ENCODE data around the gene PPFIA3.

Gene PPFIA3

DNA sequence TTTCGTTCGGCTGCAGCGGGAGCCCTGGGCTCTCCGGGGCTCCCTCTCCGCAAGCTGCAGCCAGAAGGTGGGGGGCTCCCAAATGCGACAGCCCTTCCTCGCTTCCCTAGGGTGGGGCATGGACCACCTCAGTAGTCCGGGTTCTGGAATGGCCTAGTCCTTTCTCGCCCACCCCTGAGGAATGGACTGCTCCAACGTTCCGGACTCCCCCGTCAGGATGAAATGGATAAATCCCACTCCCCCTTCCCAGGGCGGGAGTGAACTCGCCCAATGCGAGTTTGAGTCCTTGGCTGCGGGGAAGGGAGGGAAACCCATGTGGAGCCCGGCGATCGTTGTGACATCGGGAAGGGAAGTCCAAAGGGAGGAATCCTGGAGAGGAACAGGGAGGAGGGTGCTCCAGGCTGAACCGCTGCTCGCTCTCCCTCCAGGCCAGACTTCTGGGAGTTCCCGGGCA is 30.3 kb downstream of the PPFIA3 start:
- no peak for DNase-seq (ENCODE audit: low read depth)

DNA sequence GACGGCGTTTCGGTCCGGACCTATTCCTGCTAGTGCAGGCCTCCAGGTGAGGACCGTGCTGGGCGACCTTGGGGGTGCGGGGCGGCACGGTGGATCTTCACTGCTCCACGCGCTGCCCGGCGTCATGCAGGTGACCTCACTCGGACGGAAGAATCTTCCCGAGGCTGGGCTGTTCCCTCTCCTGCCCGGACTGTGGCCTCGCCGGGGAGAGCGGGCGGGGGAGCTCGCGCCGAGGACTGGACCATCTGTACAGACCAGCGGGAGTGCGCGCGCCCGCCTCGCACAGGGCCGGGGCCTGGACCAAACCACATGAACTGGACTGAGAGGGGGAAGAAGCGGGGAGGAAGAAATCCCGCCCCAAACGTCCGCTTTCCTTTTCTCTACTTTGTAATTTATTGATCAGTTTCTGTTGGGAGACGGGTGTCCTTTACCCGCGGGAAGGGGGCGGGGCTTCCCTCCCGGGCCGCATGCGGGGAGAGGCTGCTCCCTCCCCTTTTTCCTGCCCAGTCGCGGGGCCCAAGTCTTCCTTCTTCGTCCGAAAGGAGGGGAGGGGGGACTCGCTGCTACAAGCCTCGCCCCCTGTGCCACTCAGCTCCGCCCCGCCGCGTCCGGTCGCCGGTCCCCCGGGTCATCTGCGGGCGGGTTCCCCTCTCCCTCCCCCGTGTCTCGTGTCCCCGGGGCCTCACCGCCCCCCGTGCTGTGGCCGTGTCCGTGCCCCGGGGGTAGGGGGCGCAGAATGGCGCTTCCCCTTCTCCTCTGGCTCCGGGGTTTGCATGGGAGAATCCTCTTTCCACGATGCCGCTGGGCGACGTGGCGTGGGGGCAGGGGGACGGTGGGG is 31.0 kb downstream of the PPFIA3 start:
- DNase-seq (ENCODE audit: low read depth), result no peak

DNA sequence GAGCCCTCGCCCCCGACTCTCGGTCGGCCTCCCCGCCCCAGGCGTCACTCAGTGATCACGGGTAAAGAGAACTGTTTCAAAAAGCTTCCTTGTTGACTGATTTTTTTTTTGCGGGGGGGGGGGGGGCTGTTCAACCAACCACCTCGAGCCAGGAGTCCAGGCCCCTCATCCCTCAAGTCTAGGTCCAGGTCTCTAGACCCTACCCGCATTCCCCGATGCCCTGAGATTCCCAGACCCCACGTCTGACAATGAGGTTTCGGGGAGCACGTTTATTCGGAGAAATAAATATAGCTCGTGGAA is 31.6 kb downstream of the PPFIA3 start:
- DNase-seq (ENCODE audit: low read depth), result no peak

DNA sequence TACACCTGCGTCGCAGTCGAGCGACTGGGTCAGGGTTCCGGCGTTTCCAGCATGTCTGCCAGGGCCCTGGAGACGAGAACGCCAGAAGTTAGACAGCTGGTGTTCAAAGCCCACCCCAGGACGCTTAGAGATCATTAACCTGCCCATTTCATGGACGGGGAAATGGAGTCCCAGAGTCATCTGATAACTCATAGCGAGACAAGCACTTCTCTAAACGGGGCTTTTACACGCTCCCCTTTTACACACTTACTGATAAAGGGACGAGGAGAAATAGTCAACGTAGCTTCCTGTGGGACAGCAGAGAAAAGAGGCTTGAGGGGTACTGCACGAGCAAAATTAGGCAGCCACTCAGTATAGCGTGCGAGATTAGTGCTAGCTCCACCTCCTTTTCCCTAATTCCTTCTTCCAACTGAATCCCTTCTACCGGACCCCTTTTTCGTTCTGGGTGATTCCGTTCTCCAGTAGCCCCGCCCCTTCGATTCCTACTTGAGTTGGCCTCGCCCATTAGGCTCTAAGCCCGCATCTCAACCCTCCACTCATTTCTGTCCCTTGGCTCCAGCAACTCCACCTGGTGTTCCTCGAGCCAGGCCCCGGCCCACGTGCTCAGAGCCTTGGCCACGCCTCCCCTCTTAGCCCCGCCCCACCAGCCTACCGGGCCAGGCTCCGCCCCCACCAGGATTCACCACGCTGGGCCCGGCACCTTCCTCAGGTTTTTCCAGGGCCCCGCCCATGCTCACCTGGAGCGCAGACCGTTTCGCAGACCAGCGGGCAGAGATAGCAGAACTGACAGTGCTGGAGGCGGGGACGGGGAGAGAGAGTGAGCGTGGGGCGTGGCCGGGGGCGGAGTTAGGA is 32.1 kb downstream of the PPFIA3 start:
- DNase-seq (ENCODE audit: low read depth), result no peak

DNA sequence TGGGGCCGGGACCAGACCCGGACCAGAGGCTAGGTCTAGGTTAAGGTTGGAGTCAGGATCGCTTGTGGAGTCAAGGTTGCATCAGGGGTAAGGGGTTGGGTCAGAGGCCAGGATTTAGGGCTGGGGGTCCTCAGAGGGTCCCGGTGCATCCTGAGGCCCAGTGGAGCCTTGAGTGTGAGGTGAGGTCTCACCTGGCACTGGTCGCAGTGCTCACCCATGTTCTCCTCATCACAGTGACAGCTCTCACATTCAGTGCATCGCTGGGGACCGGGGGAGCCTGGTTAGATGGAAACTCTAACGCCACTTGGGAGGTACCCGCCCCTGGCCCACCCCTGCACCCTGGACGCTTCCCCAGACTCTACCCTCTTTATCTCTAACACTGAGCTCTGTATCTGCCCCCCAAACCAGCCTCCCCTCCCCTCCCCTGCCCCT is 32.8 kb downstream of the PPFIA3 start:
- no peak for DNase-seq (ENCODE audit: low read depth)

DNA sequence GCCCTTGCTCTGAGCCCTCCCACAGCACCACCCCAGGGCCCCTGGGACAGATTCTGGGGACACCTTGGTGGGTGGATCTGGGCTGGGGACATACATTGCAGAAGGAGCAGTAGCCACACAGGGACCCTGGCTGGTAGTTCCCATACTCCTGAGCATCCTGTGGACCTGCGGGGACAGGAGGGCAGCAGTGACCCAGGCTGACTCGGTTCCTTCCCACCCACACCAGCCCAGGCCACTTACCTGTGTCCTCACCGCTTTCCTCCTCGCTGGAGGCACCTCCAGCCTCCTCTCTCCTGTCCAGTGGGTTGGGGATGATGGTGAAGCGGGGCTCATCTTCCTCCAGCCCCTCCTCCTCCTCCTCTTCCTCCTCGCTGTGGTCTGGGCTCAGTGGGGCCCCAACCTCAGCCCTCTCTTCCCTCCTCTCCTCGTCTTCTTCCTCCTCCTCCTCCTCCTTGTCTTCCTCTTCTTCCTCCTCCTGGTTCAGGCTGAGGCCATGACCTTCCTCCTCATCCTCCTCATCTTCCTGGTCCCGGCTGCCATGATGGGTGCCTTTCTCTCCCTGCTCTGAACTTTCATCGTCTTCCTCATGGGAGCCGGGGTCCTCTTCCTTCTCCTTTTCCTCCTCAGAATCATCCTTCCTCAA is 33.9 kb downstream of the PPFIA3 start:
- no peak for DNase-seq (ENCODE audit: low read depth)

DNA sequence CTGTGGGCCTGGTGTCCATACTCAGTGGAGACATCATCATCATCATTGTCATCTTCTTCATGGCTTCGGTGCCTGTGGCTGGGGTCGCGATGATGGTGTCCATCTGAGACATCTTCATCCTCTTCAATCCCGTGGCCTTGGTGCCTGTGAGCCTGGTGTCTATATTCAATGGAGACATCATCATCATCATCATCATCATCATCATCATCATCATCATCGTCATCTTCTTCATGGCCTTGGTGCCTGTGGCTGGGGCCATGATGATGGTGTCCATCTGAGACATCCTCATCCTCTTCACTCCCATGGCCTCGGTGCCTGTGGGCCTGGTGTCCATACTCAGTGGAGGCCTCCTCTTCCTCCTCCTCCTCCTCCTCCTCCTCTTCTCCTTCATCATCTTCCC is 34.9 kb downstream of the PPFIA3 start:
- no peak for DNase-seq (ENCODE audit: low read depth)

DNA sequence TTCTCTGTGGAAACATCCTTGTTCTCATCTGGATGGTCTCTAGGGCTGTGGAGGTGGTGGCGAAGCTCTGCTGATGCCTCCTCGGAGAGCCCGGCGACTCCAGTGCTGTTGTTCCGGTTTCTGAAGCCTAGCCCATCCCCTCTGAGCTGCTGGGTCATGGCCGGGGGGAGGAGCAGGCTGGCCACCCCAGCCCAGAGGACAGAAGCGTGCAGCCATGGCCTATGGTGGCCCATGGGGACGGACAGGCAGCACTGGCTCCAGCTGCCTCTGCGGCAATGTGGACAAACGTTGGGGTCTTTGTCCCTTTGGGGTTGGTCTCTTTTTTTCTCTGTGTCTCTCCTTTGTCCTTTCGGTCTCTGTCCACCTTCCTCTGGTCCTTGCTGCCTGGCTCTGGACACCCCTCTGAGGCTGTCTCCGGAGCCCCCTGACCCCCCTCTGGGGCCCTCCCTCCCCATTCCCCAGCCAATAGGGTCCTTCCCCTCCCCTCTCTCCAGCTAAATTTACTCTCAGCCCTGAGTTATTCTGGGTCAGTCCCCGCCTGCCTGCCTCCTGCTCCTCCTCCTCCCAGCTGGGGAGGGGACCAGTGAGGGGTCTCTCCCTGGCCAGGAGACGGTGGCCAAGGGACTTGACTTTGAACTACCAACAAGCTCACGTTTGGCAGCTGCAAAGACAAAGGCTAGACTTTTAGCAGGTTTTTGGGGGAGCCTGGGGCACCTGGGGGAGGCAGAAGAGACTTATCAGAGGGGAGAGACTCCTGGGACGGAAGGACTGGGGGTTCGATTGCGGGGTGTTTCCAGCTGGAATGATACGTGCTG is 35.9 kb downstream of the PPFIA3 start, which contains the start of gene HRC:
TSS of gene HRC (minus strand) at position 392 of the 815 bp plus-strand sequence. CDS start at position 233, 159 bp downstream.
- no peak for DNase-seq (ENCODE audit: low read depth)

DNA sequence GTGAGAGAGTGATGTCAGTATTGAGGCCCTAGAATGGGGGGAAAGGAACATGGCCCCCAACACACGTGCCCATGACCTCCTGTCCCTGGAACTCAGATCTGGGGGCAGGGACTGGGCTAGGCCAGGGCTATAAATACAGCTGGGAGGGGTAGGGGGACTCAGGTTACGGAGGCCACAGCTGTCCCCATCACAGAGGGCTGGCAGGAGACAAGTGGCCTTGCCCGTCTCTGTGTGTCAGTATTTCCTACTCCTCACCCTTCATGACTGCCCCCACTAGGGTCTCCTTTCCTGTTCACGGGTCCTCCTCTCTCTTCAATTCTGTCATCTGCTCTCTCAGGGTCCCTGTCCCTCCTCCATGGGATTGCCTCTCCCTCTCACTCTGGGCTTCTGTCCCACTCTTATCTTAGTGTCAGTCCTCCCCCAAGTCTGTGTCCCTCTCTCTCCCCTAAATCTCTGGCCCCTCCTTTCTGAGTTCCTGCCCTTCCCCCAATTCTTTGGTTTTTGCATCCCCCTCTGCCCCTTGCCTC is 36.5 kb downstream of the PPFIA3 start:
- no peak for DNase-seq (ENCODE audit: low read depth)

DNA sequence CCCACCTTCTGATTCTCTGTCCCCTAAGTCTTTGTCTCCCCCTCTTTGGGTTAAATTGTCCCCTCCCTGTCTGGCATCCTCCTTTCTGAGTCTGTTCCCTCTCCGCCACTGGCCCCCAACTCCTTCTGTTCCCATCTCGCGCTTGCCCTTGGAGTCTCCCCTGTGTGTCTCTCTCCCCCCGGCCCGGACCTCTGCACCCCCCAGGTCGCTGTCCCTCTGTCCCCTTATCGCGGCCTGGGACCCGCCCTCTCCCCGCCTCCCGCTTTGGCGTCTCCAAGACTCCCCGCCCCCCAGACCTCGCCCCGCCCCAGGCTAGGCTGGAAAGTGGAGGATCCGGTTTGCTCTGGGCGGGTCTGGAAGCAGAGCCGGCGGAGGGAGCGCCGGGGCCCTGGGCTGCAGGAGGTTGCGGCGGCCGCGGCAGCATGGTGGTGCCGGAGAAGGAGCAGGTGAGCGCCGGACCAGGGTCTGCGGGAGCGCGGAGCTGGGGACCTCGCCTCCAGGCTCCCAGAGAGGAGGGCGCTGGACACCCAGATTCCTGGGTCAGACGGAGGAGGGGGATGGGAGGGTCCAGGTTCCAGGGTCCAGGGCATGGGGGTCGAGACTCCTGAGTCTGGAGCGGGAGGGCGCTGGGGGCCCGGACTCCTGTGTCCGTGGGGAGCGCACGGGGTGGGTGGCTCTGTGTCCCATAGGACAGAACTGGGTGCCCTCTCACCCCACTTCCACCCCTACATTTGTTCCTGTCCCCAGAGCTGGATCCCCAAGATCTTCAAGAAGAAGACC is 38.3 kb downstream of the PPFIA3 start, which contains the start of gene TRPM4:
TSS of gene TRPM4 (plus strand) at position 348 of the 780 bp plus-strand sequence. CDS start at position 423, 75 bp downstream.
- DNase-seq (ENCODE audit: low read depth), result no peak

DNA sequence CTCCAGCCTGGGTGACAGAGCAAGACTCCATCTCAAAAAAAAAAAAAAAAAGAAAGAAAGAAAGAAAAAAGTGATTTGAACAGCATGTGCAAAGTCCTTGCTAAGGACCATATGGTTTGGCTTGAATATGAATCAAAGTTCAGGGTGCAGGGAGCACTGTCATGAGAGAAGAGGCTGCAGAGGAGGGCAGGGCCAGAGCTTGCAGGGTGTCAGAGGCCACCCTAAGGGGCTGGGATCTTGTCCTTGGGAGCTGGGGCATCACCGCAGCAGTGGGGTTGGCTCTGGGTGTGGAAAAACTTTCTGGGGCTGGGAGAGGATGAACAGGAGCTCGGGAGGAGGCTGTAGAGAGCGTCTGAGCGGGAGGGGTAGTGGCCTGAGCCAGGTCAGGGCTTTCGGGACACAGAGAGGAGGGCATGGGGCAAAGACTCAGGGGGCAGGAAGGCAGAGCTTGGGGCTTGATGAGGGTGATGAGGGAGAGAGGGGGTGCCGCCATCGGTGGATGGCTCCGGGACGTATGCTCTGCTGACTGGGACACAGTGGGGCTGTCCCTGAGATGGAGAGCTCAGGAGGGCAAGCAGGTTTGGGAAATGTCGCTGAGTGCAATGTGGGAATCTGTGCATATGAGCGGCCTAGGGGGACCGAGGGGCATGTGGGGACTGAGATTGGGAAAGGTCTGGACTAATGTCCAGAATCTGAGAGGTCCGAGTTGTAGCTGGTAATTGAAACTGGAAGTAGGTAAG is 41.3 kb downstream of the PPFIA3 start:
- DNase-seq (ENCODE audit: low read depth), result no peak

DNA sequence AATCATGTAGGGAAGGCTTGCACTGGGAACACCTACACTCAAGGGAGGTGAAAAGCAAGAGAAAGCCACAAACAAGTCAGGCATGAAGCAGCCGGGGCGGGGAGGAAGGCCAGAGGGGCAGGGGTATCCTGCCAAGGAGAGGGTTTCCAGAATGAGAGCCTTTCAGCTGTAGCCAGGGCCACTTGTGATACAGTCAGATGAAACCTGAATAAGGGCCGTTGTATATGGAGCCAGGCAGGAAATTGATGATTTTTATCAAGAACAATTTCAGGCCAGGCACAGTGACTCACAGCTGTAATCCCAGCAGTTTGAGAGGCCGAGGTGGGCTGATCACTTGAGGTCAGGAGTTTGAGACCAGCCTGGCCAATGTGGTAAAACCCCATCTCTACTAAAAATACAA is 42.6 kb downstream of the PPFIA3 start:
- no peak for DNase-seq (ENCODE audit: low read depth)

DNA sequence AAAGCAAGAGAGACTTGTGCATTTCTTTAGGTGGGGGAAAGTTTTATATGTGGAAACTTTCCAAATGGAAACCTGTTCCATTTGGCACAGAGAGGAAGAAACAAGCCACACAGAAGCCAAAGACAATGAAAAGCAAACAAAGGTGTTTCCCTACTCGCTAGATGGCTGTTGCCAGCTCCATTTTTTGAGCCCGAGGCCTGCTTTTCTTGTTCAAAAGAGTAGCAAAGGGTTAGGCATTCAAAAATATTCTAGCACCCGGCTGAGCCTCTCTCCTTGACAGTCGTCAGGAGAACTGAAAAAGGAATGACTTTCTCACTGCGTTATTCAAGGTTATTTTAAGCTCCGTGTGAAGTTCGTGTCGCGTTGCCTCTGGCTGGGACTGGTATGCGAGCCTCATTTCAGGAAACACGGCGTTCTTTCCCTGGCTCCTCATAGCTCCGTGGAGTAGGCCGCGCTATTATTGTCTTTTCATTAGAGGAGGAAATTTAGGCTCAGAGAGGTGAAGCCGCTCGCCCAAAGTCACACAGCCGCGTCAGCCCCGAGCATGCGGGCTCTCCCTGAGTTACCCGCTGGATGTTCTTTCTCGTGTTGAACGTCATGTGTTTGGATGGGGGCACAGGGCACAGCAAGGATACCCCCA is 45.9 kb downstream of the PPFIA3 start:
- no peak for DNase-seq (ENCODE audit: low read depth)

DNA sequence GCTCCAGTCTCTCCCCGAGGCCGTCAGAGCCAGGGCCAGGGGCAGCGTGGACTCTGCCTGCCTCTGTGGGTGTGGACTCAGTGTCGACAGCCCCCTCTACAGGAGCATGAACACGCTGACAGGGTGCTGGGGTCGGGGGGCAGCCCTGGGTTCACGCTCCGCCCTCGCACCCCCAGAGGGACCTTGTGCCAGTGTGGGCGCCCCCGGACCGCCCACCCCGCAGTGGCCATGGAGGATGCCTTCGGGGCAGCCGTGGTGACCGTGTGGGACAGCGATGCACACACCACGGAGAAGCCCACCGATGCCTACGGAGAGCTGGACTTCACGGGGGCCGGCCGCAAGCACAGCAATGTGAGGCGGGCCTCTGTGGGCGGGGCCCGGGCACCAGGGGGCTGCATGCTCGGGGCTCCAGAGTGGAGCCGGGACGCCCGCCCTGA is 46.5 kb downstream of the PPFIA3 start:
- no peak for DNase-seq (ENCODE audit: low read depth)

DNA sequence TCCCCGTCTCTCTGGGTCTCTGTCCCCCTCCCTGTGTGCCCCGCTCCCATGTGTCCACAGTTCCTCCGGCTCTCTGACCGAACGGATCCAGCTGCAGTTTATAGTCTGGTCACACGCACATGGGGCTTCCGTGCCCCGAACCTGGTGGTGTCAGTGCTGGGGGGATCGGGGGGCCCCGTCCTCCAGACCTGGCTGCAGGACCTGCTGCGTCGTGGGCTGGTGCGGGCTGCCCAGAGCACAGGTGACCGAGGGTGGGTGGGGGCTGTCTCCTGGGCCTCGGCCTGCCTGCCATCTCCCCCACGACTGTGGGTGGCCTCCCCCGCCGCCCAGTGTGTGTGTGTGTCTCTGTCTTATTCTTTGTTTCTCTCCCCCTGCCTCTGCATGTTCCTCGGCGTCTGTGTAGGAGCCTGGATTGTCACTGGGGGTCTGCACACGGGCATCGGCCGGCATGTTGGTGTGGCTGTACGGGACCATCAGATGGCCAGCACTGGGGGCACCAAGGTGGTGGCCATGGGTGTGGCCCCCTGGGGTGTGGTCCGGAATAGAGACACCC is 48.6 kb downstream of the PPFIA3 start:
- no peak for DNase-seq (ENCODE audit: low read depth)

DNA sequence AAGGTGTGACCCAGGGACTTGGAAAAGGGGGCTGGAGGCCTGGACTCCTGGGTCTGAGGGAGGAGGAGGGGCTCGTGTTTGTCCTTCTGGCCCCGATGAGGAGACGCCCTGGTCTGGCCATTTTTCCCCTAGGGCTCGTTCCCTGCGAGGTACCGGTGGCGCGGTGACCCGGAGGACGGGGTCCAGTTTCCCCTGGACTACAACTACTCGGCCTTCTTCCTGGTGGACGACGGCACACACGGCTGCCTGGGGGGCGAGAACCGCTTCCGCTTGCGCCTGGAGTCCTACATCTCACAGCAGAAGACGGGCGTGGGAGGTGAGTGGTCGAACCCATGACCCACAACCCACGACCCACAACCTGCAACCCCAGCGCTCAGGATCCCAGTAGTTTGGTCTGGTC is 49.1 kb downstream of the PPFIA3 start:
- no peak for DNase-seq (ENCODE audit: low read depth)

DNA sequence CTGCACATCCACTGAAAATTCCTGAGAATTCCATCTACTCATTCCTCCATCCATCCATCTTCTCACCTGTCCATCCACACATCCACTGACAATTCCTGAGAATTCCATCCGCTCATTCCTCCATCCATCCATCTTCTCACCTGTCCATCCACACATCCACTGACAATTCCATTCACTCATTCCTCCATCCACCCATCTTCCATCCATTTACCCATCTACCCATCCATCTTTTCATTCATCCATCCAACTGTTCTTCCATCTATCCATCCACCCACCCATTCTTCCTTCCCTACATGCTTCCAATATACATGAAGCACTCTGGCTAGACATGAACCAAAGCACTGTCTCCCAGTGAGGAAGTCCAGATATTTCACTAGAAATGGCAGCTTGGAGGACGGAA is 53.9 kb downstream of the PPFIA3 start:
- no peak for DNase-seq (ENCODE audit: low read depth)

DNA sequence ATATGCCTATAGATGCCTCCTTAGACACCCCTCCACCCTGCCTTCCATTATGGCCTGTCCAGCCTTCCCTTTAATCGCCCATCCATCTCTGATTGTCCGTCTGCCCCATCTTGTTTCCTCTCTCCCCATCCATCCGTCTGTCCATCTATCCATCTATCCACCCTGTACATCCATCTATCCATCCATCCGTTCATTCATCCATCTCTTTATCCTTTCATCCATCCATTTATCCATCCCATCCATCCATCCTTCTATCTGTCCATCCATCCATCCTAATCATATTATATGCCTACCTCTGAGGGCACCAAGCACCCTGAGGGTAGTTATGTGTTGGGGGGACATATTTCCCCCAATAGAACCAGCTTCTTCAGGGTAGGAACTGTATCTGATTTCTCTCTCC is 61.3 kb downstream of the PPFIA3 start:
- no peak for DNase-seq (ENCODE audit: low read depth)
